Activated naive CD4-positive, alpha-beta T cell treated with Interleukin-2 at 50 U/mL for 16 hours (primary cell): Measurements from ENCODE around the gene DYNLT1.
"Not testable (repeated sequence)": the region's sequence is repeated elsewhere in the genome, so short reads cannot be mapped to it uniquely, and the experiment has no call there.

Source experiments
- DNase-seq: peaks from one replicate; pipeline ENCODE4 v3.0.0-alpha.2; 2020

The DYNLT1 gene

DNA sequence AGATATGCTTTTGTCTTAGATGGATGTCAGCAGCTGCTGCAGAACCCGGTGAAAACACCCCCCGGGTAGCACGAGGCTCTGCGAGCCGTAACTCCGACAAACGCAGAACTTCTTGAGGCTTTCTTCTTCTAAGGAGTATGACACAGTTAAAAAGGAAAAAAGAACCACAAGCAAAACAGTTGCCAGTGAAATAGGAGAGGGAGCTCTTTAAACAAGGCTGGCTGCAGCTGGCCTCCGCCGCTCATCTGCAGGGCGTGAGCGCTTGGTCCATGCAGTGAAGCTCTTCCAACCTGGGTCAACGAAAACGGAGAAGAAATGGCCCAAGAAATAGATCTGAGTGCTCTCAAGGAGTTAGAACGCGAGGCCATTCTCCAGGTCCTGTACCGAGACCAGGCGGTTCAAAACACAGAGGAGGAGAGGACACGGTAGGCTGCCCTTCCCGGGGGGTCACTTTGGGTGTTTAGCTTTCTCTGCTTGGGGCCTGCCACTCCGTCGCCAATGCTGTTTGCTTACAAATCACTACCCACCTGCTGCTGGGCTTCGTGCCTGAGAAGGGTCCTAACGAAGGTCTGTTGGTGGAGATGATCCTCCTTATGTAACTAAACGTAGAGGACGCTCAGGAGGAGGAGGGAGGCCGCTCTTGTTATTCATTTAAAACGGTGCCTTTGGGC, 18.5 kb upstream of the DYNLT1 start:
- DNase-seq, result no peak

DNA sequence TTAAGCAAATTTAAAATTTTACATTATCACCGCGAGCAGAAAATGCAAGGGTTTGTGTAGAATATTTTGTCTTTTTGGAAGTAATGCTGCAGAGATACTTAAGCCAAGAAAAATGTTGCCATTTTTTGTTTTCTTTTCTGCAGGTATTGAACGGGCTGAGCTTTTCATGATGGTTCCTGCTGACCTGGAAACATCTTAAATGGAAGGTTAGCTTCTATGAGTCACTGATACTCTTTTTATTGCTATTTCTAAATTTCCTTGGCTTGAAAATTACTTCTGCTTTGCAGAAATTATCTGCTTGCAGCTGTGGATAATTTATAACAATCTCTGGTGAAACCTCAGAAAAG, 18.0 kb upstream of the DYNLT1 start:
- no peak for DNase-seq

DNA sequence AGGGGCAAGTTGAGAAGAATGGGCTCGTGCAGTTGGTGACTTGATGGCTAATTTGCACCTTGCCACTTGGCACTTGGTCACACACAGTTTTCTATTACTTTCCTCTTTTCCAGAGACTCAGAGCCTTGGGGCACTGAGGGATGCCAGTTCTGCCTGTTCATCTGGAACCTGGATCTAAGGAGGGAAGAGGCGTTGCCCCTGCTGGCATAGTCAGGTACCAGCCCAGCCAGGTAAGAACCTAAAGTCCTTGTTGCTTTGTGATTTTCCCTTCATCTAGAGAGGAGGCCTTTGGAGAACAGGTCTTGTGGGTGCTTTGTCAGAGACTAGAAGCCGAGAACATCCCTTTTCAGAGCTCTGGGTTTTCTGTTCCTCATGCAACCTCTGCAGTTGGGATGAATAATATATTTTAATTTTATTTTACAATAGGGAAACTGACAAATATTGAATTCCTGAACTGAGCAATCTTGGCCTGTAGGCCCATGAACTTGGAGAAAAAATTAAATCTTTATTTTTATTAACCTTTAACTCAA, 16.7 kb upstream of the DYNLT1 start:
- no peak for DNase-seq

DNA sequence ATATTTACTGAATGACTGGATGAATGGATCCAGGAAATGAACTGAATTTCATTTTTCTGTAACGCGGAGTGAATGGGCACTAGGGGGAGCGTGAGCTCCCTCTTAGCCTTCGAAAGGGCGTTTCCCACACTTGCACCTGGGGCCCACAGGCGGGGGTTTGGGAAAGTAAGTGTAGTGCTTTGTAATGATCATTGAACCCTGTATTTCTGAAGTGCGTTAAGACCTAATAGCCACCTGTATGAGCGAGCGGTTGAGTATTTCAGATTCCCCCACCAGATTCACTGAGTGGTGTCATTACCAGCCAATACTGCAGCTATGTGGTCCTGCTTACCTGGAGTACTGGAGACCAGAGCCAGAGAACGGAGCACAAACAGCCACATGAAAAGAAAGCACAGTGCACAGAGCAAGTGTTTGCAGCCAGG, 15.8 kb upstream of the DYNLT1 start:
- DNase-seq, result peak; percentile 42

DNA sequence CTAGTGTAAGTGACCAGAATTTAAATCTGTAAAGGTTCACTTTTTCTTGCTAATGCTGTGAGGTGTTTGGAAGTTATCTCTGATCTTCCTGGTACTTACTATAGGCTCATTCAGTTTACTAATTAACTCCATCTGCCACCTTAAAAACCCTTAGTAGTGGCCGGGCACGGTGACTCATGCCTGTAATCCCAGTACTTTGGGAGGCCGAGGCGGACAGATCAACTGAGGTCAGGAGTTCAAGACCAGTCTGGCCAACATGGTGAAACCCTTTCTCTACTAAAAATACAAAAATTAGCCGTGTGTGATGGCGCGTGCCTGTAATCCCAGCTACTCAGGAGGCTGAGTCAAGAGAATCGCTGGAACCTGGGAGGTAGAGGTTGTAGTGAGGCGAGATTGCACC, 12.4 kb upstream of the DYNLT1 start:
- not testable (repeated sequence) for DNase-seq

DNA sequence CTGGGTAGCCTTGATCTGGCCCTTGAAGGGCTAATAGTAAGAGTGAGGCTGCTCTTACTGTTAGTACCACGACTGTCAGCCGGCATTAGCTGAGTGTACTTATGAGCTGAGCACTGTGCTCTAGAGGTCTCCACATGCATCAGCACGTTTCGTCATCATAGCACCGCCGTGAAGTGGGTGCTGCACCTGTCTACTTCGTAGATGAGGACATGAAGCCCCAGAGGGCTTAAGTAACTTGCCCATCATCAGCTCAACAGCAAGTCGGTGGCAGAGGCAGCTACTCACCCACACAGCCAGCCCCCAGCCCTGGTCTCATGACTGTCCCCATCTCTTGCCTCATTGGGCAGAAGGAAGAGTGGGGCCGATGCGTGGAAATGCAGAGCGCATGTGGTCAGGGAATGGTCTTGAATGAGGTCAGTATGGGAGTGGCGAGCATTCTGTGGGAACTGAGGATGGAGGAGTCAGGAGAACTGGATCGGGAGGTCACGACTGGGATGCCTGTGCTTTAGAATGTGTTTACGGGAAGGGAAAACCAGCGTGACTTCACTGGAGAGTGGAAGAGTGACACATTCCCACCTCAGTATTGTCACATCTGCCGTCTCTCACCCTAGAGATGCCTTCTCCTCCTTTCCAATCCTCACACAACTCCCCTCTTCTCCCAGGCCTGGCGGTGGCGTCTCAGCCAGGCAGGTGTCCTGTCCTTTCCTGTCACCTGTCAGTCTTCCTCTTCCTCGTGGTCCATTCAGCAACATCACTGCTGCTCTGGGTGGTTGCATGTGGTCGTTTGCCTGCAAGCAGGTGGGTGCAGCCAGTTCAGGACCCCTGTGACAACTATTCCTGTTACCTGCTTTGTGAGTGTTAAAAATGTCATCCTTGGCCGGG, 11.3 kb upstream of the DYNLT1 start:
- no peak for DNase-seq

DNA sequence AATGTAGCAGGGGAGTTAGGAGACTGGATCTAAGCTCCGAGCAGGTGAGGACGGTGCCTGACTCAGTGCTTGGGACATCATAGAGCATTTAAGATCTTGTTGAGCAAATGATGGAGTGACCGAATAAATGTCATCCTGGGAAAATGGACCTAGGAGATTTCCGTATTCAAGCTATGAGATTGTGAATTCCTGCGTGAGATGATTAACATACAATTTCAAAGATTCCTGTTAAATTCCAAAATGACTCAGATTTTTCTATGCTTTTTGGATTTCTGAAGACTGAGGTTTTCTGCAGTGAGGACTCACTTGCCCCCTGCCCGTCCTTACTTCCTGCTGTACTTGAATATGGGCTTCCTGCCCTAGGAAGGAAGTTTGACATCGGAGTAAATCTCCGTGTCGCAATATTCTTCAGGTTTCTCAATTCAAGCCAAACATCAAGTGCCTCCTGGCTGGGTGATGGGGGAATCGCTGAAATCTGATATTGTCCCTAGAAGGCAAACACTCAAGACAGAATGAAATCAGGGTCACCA, 10.5 kb upstream of the DYNLT1 start:
- no peak for DNase-seq

DNA sequence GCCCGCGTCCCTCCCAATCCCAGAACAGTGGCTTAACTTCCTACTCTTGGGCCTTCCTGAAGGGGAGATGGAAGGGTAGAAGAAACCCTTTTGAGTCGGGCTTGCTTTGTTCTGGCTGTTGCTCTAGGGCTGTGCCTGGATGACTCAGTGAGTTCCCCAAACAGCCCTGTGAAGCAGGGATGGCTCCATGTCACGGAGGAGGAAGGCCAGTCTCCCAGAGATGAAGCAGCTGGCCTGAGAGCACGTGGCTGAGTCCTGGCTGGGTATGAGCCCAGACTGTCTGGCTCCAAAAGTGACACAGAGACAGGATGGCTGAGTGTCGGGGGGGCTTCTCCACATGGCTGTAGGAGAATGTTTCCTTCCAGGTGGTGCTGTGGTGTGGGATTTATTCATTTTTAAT, 10.0 kb upstream of the DYNLT1 start:
- DNase-seq, result no peak

DNA sequence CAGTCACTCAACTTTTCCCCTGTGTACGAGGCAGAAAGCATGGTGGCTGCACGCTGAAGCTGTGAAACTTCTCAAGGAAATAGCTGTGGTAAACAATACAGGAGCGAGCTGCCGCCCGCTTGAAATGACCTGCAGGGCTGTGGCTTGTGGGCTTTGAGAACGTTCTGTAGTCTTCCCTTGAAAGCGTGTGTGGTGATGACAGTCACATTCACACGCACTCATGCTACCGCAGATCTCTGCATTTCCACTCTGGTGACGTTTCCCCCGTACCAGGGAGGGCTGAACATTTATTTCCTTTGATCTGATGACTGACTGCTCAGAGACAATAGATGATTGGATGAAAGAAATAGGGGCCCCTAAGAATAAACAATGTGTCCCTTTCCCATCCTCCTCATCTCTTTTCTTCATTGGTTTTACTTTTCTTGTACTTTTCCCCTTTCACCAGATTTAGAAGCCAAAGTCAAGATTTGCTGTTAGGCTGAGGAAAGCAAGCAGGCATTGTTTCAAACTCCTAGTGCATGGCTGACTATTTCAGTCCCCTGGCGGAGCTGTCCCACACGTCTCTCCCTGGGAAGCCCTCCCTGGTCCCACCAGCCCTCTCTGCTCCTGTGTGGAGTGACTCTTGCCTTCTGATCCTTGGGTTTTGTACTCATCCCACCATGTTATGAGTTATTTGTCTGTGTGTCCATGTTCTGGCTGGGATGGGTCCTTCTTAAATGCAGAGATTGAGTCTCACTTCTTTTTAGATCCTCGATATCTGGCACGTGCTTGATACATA, 9.2 kb upstream of the DYNLT1 start:
- peak; percentile 89 for DNase-seq

DNA sequence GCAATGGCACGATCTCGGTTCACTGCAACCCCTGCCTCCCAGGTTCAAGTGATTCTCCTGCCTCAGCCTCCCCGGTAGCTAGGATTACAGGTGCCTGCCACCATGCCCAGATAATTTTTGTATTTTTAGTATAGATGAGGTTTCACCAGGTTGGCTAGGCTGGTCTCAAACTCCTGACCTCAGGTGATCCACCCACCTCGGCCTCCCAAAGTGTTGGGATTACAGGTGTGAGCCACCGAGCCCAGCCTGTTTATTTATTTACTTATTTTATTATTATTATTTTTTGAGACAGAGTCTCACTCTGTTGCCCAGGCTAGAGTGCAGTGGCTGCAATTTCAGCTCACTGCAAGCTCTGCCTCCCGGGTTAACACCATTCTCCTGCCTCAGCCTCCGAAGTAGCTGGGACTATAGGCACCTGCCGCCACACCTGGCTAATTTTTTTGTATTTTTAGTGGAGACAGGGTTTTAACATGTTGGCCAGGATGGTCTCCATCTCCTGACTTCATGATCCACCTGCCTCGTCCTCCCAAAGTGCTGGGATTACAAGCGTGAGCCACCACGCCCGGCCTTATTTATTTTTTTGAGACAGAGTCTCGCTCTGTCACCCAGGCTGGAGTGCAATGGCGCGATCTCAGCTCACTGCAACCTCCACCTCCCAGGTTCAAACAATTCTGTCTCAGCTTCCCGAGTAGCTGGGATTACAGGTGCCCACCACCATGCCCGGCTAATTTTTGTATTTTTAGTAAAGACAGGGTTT, 7.6 kb upstream of the DYNLT1 start:
- not testable (repeated sequence) for DNase-seq

DNA sequence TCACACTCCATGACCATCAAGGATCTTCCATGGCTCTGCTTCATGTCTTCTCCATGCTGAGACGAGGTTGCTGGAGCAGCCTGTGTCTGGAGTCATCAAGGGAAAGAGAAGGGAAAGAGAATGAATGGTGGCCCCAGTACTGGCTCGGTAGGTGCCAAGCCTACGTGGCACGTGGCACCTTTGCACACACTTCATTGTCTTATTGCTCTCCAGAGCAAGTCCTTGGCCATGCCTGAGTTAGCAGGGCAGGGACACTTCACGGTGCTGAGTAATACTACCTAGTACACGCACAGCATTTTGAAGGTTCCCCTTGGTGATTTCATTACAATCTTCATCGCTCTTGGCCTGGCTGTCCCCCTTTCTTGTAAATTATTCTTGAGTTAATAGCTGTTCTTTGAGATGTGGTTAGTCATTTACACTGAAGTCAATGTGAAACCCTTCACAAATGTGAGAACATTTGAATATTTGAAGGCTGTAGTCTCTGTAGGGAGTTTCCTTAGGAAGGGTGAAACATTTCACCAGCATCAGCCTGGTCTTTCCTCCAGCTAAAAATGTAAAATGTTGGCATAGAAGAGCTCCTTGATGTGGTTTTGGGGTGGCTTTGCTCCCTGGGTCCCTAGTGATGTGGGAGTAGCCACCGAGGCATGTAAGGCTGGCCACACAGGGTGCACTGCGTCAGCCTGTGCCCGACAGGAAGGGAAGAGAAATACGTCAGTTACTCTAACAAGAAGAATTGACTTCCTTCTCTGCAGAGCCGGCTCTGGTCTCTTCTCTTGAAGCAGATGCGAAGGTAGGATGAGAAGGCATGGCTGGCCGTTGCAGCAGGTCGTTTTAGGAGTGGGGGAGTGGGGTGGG, 5.0 kb upstream of the DYNLT1 start, which contains the start of gene SYTL3:
Gene SYTL3, plus strand, starts transcription at position 766 of the 855 bp plus-strand sequence. CDS start 13,215 bp downstream, outside the sequence.
- DNase-seq, result peak; percentile 85

DNA sequence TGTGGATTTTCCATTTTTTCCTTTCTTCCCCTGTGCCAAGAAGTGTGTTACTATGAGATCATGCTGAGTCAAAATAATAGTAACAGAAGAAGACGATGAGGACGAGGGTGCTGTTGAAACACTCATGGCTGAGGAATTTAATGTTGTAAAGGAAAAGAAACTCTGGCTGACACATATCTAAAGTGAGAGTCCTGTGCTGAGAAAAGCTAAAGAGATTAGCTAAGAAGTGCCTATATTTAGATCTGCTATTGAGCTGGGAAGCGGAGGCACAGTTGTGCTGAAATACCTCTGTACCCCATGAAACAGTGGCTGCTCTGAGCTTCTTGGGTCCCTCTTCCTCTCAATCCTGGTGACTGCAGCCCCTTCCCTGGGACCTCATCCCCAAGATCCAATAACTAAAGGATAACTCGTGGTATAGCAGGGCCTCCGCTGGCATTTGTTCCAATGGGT, 4.2 kb upstream of the DYNLT1 start:
- peak; percentile 32 for DNase-seq

DNA sequence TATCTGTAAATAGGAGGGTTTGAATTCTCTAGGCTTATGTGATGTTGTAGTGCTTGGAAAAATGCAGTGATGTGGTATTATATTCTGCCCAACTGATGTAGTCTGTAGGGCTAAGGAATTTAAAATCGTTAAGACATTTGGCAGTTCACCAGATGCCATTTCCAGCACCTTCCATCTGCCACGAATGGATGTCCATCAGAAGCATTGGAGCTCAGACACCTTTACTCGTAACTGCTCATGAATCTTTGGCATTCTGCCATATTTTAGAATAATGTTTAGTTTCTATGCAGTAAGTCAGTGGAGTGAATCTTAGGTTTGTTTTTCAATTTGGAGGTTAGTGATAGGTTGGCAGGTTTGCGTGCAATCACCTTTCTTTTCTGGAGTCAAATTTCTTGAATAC, 3.0 kb upstream of the DYNLT1 start:
- no peak for DNase-seq

DNA sequence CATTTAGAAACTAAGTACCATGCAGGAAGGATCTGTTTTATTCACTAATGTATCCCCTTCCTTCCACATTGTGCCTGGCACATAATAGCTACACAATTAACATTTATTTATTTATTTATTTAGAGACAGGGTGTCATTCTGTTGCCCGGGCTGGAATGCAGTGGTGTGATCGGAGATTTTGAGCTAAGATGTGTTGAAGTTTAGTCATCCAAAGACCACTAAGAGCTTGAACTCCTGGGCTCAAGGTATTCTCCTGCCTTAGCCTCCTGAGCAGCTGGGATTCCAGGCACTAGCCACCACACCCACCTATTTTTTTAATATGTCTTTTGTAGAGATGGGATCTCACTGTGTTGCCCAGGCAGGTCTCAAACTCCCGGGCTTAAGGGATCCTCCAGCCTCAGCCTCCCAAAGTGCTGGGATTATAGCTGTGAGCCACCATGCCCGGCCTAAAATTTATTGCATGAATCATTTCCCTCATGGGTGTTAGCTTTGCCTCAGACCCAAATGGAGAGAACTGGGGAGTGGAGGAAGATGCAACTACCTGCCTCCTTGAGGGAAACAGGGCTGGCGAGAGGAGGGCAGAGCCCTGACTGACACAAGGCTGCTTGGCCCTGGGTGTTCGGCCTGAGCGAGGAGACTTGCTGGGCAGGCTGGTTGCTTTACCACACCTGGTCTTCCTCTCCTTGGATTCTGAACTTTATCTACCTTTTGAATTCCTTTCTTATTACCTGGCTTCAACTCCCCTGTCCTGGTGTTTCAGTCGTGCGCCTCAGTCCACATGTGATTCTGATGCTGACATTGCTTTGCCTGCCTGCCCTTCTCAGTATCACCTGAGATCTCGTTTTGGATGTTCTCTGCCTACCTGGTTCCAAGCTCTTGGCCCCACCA, 1.7 kb upstream of the DYNLT1 start:
- no peak for DNase-seq

DNA sequence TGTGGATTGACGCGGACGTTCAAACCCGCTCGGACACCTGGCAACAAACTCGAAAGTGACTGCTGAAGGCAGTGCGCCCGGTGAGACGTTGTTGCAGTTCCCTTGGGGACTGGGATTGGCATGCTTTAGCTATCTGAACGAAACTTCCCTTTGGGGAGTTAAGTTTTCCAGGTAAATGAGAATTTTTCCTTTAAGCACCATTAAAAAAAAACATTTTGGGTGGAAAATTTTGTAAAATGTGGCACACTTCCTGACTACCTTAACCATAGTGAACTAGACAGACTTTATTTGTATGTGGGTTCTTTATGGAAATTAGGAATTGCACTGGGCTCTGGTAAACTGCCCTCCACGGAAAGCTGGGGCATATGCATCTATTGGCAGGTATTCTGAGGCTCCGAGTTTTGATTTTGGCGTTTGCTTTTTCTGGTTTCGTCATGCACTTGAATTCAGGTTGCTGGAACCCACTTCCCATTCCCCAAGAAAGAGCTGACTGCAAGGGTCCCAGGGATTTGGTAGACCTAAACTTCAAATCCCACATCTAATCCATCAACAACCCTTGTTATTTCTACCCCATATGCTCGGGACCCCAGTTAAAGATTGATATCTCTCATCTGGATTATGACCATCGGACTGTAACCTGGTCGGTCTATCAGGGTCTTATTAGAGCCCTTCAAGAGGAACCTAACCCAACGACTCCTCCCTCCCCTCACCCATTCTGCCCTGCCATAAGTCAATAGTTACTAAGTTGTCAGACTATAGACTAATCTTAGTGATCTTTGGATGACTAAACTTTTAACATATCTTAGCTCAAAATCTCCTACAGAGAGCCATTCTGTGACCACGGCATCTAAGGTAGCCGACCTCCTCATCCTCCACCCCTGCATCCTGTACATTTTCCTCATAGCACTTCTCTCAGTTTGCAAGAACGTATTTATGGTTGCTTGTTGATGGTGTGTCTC, 800 bp upstream of the DYNLT1 start:
- DNase-seq, result peak; percentile 28

DNA sequence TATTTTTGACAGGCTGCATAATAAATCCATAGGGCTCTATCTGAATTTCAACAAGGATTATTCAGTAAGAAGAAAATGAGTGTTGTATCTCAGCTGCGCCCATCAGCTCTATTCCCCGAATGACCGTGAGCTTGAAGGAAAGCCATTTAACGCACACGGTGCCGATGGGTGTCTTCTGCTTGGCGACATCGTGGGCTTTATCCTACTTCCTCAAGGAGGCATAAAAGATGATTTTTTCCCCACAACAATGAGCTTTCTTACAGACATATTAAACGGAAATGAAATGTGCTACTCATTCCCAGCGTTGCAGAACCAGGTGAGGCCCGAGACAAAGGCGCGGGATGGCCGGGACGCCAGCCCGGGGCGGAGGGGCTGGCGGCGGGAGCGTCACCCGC, 710 bp downstream of the DYNLT1 start:
- no peak for DNase-seq

DNA sequence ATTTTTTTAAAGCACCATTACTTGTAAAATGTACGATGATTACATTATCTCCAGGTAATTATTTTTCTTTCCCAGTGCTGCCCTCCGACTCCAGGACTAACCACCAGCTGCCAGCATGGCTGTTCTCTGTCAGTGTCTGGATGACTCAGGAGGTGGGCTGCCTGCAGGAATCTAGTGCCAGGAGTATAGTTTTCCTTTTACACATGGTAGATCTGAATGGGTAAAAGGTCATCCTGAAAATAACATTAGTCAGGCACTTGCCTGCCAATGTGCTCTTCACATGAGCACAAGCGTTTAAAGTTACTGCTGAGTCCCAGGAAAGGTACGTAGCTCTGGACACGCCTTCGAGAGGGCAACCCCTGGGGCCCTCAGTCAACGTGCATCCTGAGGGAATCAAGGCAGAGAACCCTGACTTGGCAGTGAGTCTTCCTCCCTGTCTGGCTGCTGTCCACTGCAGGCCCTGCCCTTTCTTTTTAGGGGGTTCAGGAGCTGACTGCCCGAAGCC, 2.4 kb downstream of the DYNLT1 start:
- no peak for DNase-seq

DNA sequence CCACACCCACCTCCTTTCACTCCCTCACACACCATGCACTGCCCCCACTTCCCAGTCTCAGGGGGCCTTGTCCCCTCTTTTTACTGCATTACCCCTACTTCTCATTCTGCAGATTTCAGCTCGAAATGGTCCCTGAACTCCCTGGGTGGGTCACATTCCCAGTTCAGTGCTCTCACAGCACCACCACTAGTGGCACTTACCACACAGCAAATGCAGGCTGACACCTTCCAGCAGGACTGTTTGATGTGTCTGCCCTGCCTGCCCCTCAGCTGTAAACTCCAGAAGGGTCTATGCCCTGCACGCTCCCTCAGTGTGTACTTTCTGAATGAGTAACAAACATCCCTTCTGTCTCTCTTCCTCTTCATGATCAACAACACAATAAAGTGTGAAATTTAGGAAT, 4.0 kb downstream of the DYNLT1 start:
- no peak for DNase-seq

DNA sequence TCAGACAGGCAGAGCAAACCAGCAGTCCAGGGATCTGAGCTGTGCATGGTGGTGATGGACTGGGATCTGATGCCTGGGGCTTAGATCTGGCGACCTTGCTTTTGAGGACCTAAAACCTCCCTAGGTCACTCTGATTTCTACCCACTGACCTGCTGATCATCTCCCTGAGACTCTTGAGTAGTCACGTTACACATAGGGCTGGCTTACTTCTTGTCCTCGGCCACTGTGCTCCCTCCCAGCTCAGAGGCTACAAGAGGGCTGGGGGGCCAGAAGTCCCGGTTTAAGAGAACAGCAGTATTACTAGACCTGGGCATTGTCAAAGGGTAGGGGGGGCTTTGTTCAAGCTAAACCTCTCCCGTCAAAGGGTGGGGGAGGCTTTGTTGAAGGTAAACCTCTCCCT, 5.5 kb downstream of the DYNLT1 start:
- no peak for DNase-seq
